SK-N-SH (cell line): Measurements from ENCODE around the gene COG3. TPM values are rescaled to one million over a fixed set of nuclear protein-coding genes. Genes with fewer than 3 reads are reported as not detected.

Experiments used
- CTCF ChIA-PET: fragments of 300-600, 350-600 bp; formaldehyde crosslinking; extraction: SDS; loops from one replicate; lab custom pipeline; 2021; lab: Yijun Ruan, JAX
- POLR2A ChIA-PET: fragments of 350-600 bp; sonication (Branson Sonifier 250); formaldehyde crosslinking; extraction: SDS; loops from one replicate; lab custom pipeline; 2020; ENCODE audit warnings: antibody characterized with exemption, inconsistent platforms; lab: Yijun Ruan, JAX
- DNase-seq: peaks from one replicate; pipeline ENCODE4 v3.0.0; 2012
- H2AFZ ChIP-seq: fragments of 200-600 bp; sonication (generic); 2 replicates; pipeline ENCODE4 v1.8.1; 2016; ENCODE audit warnings: antibody characterized with exemption, mild to moderate bottlenecking, low read depth
- H3F3A ChIP-seq: fragments of 200-600 bp; sonication (generic); replicated peaks from 2 replicates; pipeline ENCODE3; 2016; ENCODE audit warnings: antibody characterized with exemption, mild to moderate bottlenecking; ENCODE audit not compliant: insufficient read depth
- H3K27ac ChIP-seq, 2 experiments: fragments of 200-500 bp in 1 of 2; fragments of 200-600 bp in 1 of 2; sonication (Bioruptor generic) in 1 of 2; sonication (generic), shearing (Covaris generic) in 1 of 2; 2 replicates each; pipeline versions ENCODE4 v1.5.1 to v1.6.1; 2014 to 2016; ENCODE audit warnings: low read depth in 2 of 2, inconsistent platforms in 1 of 2, low read length in 1 of 2, mild to moderate bottlenecking in 1 of 2, mixed read lengths in 1 of 2
- H3K27me3 ChIP-seq: fragments of 200-600 bp; sonication (generic), shearing (Covaris generic); 2 replicates; pipeline ENCODE4 v1.6.1; 2016; ENCODE audit warnings: mixed run types; ENCODE audit not compliant: insufficient read depth
- H3K36me3 ChIP-seq, 2 experiments: fragments of 200-500 bp in 1 of 2; fragments of 200-600 bp in 1 of 2; sonication (Bioruptor generic) in 1 of 2; sonication (generic) in 1 of 2; replicated peaks in 1 of 2; 2 replicates each; pipeline versions ENCODE3 to v1.5.1; 2014 to 2016; ENCODE audit warnings: low read length in 1 of 2, mild to moderate bottlenecking in 1 of 2; ENCODE audit not compliant: insufficient read depth in 2 of 2, control insufficient read depth in 1 of 2
- H3K4me1 ChIP-seq, 2 experiments: fragments of 200-500 bp in 1 of 2; fragments of 200-600 bp in 1 of 2; sonication (Bioruptor generic) in 1 of 2; sonication (generic), shearing (Covaris generic) in 1 of 2; 2 replicates each; pipeline versions ENCODE4 v1.5.1 to v1.6.1; 2014 to 2016; ENCODE audit warnings: low read depth in 1 of 2, low read length in 1 of 2, mixed run types in 1 of 2; ENCODE audit not compliant: insufficient read depth in 2 of 2, control insufficient read depth in 1 of 2
- H3K4me2 ChIP-seq: fragments of 200-600 bp; sonication (generic), shearing (Covaris generic); 2 replicates; pipeline ENCODE4 v1.6.1; 2017; ENCODE audit warnings: mixed run types
- H3K4me3 ChIP-seq, 2 experiments: fragments of 200-500 bp in 1 of 2; fragments of 200-600 bp in 1 of 2; sonication (Bioruptor generic) in 1 of 2; sonication (generic), shearing (Covaris generic) in 1 of 2; 2 replicates each; pipeline versions ENCODE4 v1.5.1 to v1.8.1; 2014 to 2016; ENCODE audit warnings: low read depth in 2 of 2, inconsistent platforms in 1 of 2, low read length in 1 of 2, mild to moderate bottlenecking in 1 of 2, mixed read lengths in 1 of 2, moderate library complexity in 1 of 2
- H3K79me2 ChIP-seq: fragments of 200-600 bp; sonication (generic); 2 replicates; pipeline ENCODE4 v1.8.1; 2017; ENCODE audit warnings: mild to moderate bottlenecking; ENCODE audit not compliant: insufficient read depth
- H3K9ac ChIP-seq: fragments of 200-600 bp; sonication (generic); 2 replicates; pipeline ENCODE4 v1.6.1; 2017; ENCODE audit warnings: mixed run types
- H3K9me2 ChIP-seq: fragments of 200-600 bp; sonication (generic); 2 replicates; pipeline ENCODE4 v1.6.1; 2017; ENCODE audit warnings: mixed run types
- H3K9me3 ChIP-seq: fragments of 200-600 bp; sonication (generic); 2 replicates; pipeline ENCODE4 v1.6.1; 2017; ENCODE audit warnings: mixed run types, mild to moderate bottlenecking, moderate library complexity
- H4K20me1 ChIP-seq: fragments of 200-600 bp; sonication (generic); 2 replicates; pipeline ENCODE4 v1.6.1; 2017; ENCODE audit warnings: mild to moderate bottlenecking, mixed run types; ENCODE audit not compliant: insufficient read depth
- CHD2 ChIP-seq: fragments of 150-350 bp; IDR thresholded peaks from 2 replicates; pipeline ENCODE4 v1.6.1; 2018; ENCODE audit warnings: low read length; ENCODE audit not compliant: partially characterized antibody
- CTCF ChIP-seq: fragments of 200-600 bp; sonication (generic); IDR thresholded peaks from 2 replicates; pipeline ENCODE4 v1.6.1; 2017; ENCODE audit warnings: antibody characterized with exemption, mild to moderate bottlenecking, moderate library complexity
- EP300 ChIP-seq, 2 experiments: IDR thresholded peaks; 2 replicates each; pipeline versions ENCODE4 v1.4.0 to v1.6.1; 2012; ENCODE audit warnings: borderline replicate concordance in 1 of 2, low read depth in 1 of 2, low read length in 1 of 2
- FOXJ3 ChIP-seq: sonication (generic); formaldehyde crosslinking; IDR thresholded peaks from 2 replicates; pipeline ENCODE4 v1.5.1; 2020; ENCODE audit warnings: mild to moderate bottlenecking, missing genetic modification reagents
- GABPA ChIP-seq: IDR thresholded peaks from 2 replicates; pipeline ENCODE4 v1.4.0; 2012; ENCODE audit warnings: low read depth, mild to moderate bottlenecking
- IRF3 ChIP-seq: fragments of 150-350 bp; IDR thresholded peaks from 2 replicates; pipeline ENCODE4 v1.6.1; 2016; ENCODE audit warnings: mild to moderate bottlenecking, low read depth, low read length
- JUND ChIP-seq: IDR thresholded peaks from 2 replicates; pipeline ENCODE4 v1.4.0; 2012
- MAX ChIP-seq: IDR thresholded peaks from 2 replicates; pipeline ENCODE4 v1.4.0; 2012; ENCODE audit warnings: low read depth
- MEF2A ChIP-seq: IDR thresholded peaks from 2 replicates; pipeline ENCODE4 v1.4.0; 2012; ENCODE audit warnings: low read depth, borderline replicate concordance
- MXI1 ChIP-seq: IDR thresholded peaks from 2 replicates; pipeline ENCODE4 v1.6.1; 2012; ENCODE audit warnings: mild to moderate bottlenecking, low read depth, low read length, improper control_type of control experiment
- NFIC ChIP-seq: IDR thresholded peaks from 2 replicates; pipeline ENCODE4 v1.4.0; 2012; ENCODE audit warnings: borderline replicate concordance
- RAD21 ChIP-seq: IDR thresholded peaks from 2 replicates; pipeline ENCODE4 v1.6.1; 2012; ENCODE audit warnings: mild to moderate bottlenecking, low read length
- RCOR1 ChIP-seq: fragments of 150-350 bp; IDR thresholded peaks from 2 replicates; pipeline ENCODE4 v1.6.1; 2017; ENCODE audit warnings: antibody characterized with exemption, low read length
- REST ChIP-seq: IDR thresholded peaks from 2 replicates; pipeline ENCODE4 v1.6.1; 2012; ENCODE audit warnings: mild to moderate bottlenecking, low read depth, low read length, moderate library complexity
- RFX5 ChIP-seq: IDR thresholded peaks from 2 replicates; pipeline ENCODE4 v1.6.1; 2012; ENCODE audit warnings: mild to moderate bottlenecking, improper control_type of control experiment, low read length
- SIN3A ChIP-seq: IDR thresholded peaks from 2 replicates; pipeline ENCODE4 v1.6.1; 2012; ENCODE audit warnings: low read depth, mild to moderate bottlenecking, low read length, moderate library complexity, borderline replicate concordance
- TAF1 ChIP-seq: IDR thresholded peaks from 2 replicates; pipeline ENCODE4 v1.6.1; 2012; ENCODE audit warnings: low read depth, mild to moderate bottlenecking, low read length, moderate library complexity, borderline replicate concordance
- TEAD4 ChIP-seq: IDR thresholded peaks from 2 replicates; pipeline ENCODE4 v1.4.0; 2012; ENCODE audit warnings: mild to moderate bottlenecking, borderline replicate concordance; ENCODE audit not compliant: insufficient read depth
- USF2 ChIP-seq: fragments of 150-350 bp; IDR thresholded peaks from 2 replicates; pipeline ENCODE4 v1.6.1; 2017; ENCODE audit warnings: antibody characterized with exemption, low read length, low read depth, borderline replicate concordance
- WGBS: methylation state at CpG from one replicate; pipeline ENCODE4 v1.1.6; 2017; ENCODE audit warnings: low lambda C conversion rate; 5-methylcytosine and 5-hydroxymethylcytosine counted together
- polyA plus RNA-seq, 3 experiments: library from polyadenylated mRNA; depleted of rRNA; stranded (reverse); fragments of >200 nt; gene quantifications; 2 replicates each; pipeline ENCODE4 v1.2.3, GENCODE V29; 2012

Gene COG3
- polyA plus RNA-seq, 1 of the 3 experiments (the other 2 are of a cell fraction): 25.6 TPM

GRCh38 chr13:45508776-45509175 lies 44.0 kb downstream of the COG3 start:
- no peak overlapping the region for H3K9ac ChIP-seq
- no peaks in the 10 kb centered on the region for H3K9me2 ChIP-seq
- H4K20me1 ChIP-seq: peaks cover 3% of the 10 kb centered on the region; the same call in 1 of the 2 replicates
- H3K27me3 ChIP-seq: no peaks in the 10 kb centered on the region
- H3K4me2 ChIP-seq: no peak overlapping the region
- no peaks in the 10 kb centered on the region for H3K4me1 ChIP-seq
- CTCF ChIA-PET: interaction anchor here (0.9 kb wide), 1 partner anchor 12 kb away, joined by 3 read pairs; no protein-coding TSS in a partner anchor
- H3K9me3 ChIP-seq: no peaks in the 10 kb centered on the region
- H3K79me2 ChIP-seq: peaks cover 9% of the 10 kb centered on the region; the same call in 1 of the 2 replicates
- H3K36me3 ChIP-seq: peaks cover 54 to 72% of the 10 kb centered on the region in 2 experiments
- 97% methylated on average over 7 of the region's 7 CpGs for WGBS
- no peak overlapping the region for H2AFZ ChIP-seq
- POLR2A ChIA-PET: no interaction called here
- H3K4me3 ChIP-seq: no peak overlapping the region
- H3F3A ChIP-seq: peaks cover 30% of the 10 kb centered on the region
- no peak for TF ChIP-seq RFX5
- no peak for TF ChIP-seq MXI1
- no peak for TF ChIP-seq RAD21
- TF ChIP-seq IRF3: no peak
- no peak for TF ChIP-seq SIN3A
- no peak for DNase-seq
- H3K27ac ChIP-seq: no peak overlapping the region

GRCh38 chr13:45510672-45511071 lies 45.9 kb downstream of the COG3 start:
- Histone ChIP-seq H3K9ac (no peak overlapping the region), H3K27ac (no peak overlapping the region; a peak in 1 of 4 replicates), H3K9me2 (no peaks in the 10 kb centered on the region), H3F3A (peaks cover 30% of the 10 kb centered on the region), H3K36me3 (peaks cover 53 to 73% of the 10 kb centered on the region in 2 experiments), H3K4me1 (no peaks in the 10 kb centered on the region), H3K27me3 (no peaks in the 10 kb centered on the region), H3K4me3 (no peak overlapping the region), H3K9me3 (no peaks in the 10 kb centered on the region), H4K20me1 (peaks cover 3% of the 10 kb centered on the region; the same call in 1 of the 2 replicates), H2AFZ (no peak overlapping the region), H3K79me2 (peaks cover 2% of the 10 kb centered on the region; the same call in 1 of the 2 replicates), H3K4me2 (no peak overlapping the region)
- 98% methylated on average over 3 of the region's 3 CpGs for WGBS
- no peak for DNase-seq
- ChIA-PET CTCF (interaction anchor here (0.7 to 1.0 kb wide), 7 partner anchors 9 to 207 kb away, joined by 3 to 4 read pairs (median 3); no protein-coding TSS in a partner anchor), POLR2A (no interaction called here)
- TF ChIP-seq MXI1: no peak
- TF ChIP-seq GABPA: no peak
- no peak for TF ChIP-seq CTCF
- no peak for TF ChIP-seq EP300 (IDR thresholded peaks at IDR 0.05; ENCODE audit: borderline replicate concordance in 1 of 2, low read depth in 1 of 2, low read length in 1 of 2)
- no peak for TF ChIP-seq JUND
- TF ChIP-seq NFIC: no peak
- TF ChIP-seq TAF1: no peak
- TF ChIP-seq RCOR1: no peak
- no peak for TF ChIP-seq CHD2
- no peak for TF ChIP-seq FOXJ3 (CRISPR knock-in tag)
- TF ChIP-seq MAX: no peak
- TF ChIP-seq REST: no peak
- no peak for TF ChIP-seq MEF2A
- TF ChIP-seq TEAD4: no peak
- no peak for TF ChIP-seq USF2
